Loucy (cell line): ENCODE results near the gene LPP.

Source experiments
- CTCF ChIP-seq: fragments of 200-600 bp; sonication (generic); conservative IDR thresholded peaks from 2 replicates; pipeline ENCODE4 v1.5.1; 2014; ENCODE audit warnings: mild to moderate bottlenecking, antibody characterized with exemption, low read length
- EZH2phosphoT487 ChIP-seq: fragments of 200-600 bp; IDR thresholded peaks from 2 replicates; pipeline ENCODE4 v1.6.1; 2018; ENCODE audit warnings: antibody characterized with exemption, mild to moderate bottlenecking, moderate library complexity, borderline replicate concordance

DNA sequence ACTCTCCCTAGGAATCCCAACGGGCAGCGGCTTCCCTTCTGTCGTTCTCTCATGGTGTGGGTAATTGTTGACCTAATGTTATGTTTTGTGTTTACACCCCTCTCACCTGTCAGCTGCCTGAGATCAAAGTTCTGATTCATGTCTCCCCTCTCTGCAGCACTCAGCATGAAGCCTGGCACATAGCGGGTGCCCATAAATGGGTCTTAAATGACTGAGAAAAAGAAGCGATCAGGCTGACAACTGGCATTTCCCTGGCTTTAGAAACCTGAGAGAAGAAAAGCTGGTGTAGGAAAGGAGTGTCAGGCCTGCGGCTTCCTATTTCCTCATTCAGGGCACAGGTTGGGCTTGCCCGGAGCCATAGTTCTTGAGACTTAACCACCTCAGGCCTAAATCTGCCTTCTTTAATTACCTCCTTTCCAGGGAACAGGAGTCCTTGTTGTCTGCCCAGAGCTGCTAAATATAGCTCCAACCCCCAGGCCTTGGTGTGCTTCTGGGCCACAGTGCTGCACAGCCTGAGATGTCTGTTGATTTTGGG lies 31.8 kb downstream of the LPP start:
- TF ChIP-seq CTCF: no peak
- TF ChIP-seq EZH2phosphoT487: no peak
